ENCODE results near the gene CD80.

DNA sequence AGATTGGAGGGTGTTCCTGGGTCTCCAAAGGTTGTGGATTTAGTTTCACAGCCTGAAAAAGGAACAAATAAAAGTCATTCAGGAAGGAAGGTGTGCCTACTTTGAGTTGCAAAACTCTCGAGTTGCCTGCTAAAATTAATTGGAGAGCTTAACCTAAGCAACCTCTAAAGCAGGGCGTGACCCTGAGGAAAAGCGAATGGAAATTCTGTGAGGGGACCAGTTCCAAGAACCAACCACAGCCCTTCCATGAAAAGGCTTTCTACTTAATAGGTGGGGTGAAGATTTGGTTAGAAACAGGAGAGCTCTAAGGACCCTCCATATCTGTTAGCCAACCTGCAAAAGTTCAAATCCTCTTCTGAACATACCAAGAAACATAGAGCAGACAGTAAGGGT lies 1.5 kb downstream of the CD80 start:
- TF ChIP-seq EZH2 (IDR thresholded peaks at IDR 0.05) (no peak), POLR2A (IDR thresholded peaks at IDR 0.05; ENCODE audit: borderline replicate concordance, extremely low read depth, insufficient read depth, insufficient read length) (no peak)
